Subcutaneous abdominal adipose tissue (tissue), 5 donors: ENCODE data around the gene MAP2K6.

ENCODE experiments used
- H3K27ac ChIP-seq: one replicate; pipeline ENCODE4 v1.7.0; 2013; ENCODE audit warnings: low read depth, mild to moderate bottlenecking, inconsistent platforms, low read length, moderate library complexity
- H3K27me3 ChIP-seq, 5 donors: one replicate each; pipeline ENCODE4 v1.7.0; 2013; ENCODE audit warnings: low read length in 5 of 5, inconsistent platforms in 1 of 5; ENCODE audit not compliant: control insufficient read depth in 5 of 5, insufficient read depth in 4 of 5
- H3K36me3 ChIP-seq, 5 donors: one replicate each; pipeline ENCODE4 v1.7.0; 2013; ENCODE audit warnings: low read length in 5 of 5; ENCODE audit not compliant: control insufficient read depth in 5 of 5, insufficient read depth in 5 of 5
- H3K4me1 ChIP-seq, 5 donors: one replicate each; pipeline ENCODE4 v1.7.0; 2013; ENCODE audit warnings: low read length in 5 of 5, mild to moderate bottlenecking in 3 of 5, moderate library complexity in 1 of 5; ENCODE audit not compliant: control insufficient read depth in 5 of 5, insufficient read depth in 5 of 5
- H3K4me3 ChIP-seq, 5 donors: one replicate each; pipeline ENCODE4 v1.7.0; 2013; ENCODE audit warnings: low read length in 5 of 5, low read depth in 1 of 5
- H3K9ac ChIP-seq, 5 donors: one replicate each; pipeline ENCODE4 v1.7.0; 2013; ENCODE audit warnings: low read length in 5 of 5, mild to moderate bottlenecking in 4 of 5, moderate library complexity in 3 of 5
- H3K9me3 ChIP-seq, 5 donors: one replicate each; pipeline ENCODE4 v1.7.0; 2013; ENCODE audit warnings: low read length in 5 of 5; ENCODE audit not compliant: control insufficient read depth in 5 of 5
- donor health status: healthy.
- donor health status: healthy.
- donor health status: healthy.
- donor health status: healthy.
- donor health status: healthy.

The MAP2K6 gene

GRCh38 chr17:69500911-69501429 is 86.5 kb downstream of the MAP2K6 start:
- Histone ChIP-seq H3K36me3 (no peaks in the 10 kb centered on the region), H3K4me1 (peaks cover 0 to 23% (median 21%) of the 10 kb centered on the region in 5 donors), H3K4me3 (peak overlapping the region in 4 of 5 donors; percentile 46 to 74 (median 54)), H3K9ac (peak overlapping the region in 2 of 5 donors; percentile 10 to 57), H3K27ac (peak overlapping the region; percentile 83), H3K27me3 (no peaks in the 10 kb centered on the region), H3K9me3 (no peaks in the 10 kb centered on the region)

- Histone ChIP-seq H3K9me3 (no peaks in the 10 kb centered on the region), H3K9ac (peak overlapping the region in 4 of 5 donors; percentile 9 to 73 (median 54)), H3K4me1 (peaks cover 0 to 23% (median 21%) of the 10 kb centered on the region in 5 donors), H3K27ac (peak overlapping the region; percentile 83), H3K4me3 (peak overlapping the region; percentile 46 to 74 (median 47)), H3K36me3 (no peaks in the 10 kb centered on the region), H3K27me3 (no peaks in the 10 kb centered on the region)
These were observed 87.3 kb downstream of the MAP2K6 start for GRCh38 chr17:69501591-69502468.

GRCh38 chr17:69503711-69504110 is 89.2 kb downstream of the MAP2K6 start:
- H3K4me3 ChIP-seq = no peak overlapping the region
- peaks cover 0 to 23% (median 21%) of the 10 kb centered on the region in 5 donors for H3K4me1 ChIP-seq
- no peaks in the 10 kb centered on the region for H3K27me3 ChIP-seq
- no peaks in the 10 kb centered on the region for H3K9me3 ChIP-seq
- no peak overlapping the region for H3K9ac ChIP-seq
- H3K27ac ChIP-seq = no peak overlapping the region
- H3K36me3 ChIP-seq = no peaks in the 10 kb centered on the region

GRCh38 chr17:69505740-69506139 is 91.2 kb downstream of the MAP2K6 start:
- Histone ChIP-seq H3K4me3 (no peak overlapping the region), H3K27ac (no peak overlapping the region), H3K36me3 (no peaks in the 10 kb centered on the region), H3K9me3 (peaks cover 0 to 3% (median 0%) of the 10 kb centered on the region in 5 donors), H3K9ac (no peak overlapping the region), H3K4me1 (peaks cover 0 to 19% (median 19%) of the 10 kb centered on the region in 5 donors), H3K27me3 (no peaks in the 10 kb centered on the region)

- no peak overlapping the region for H3K4me3 ChIP-seq
- H3K27ac ChIP-seq = no peak overlapping the region
- H3K4me1 ChIP-seq = peaks cover 0 to 12% (median 11%) of the 10 kb centered on the region in 5 donors
- no peaks in the 10 kb centered on the region for H3K27me3 ChIP-seq
- no peaks in the 10 kb centered on the region for H3K36me3 ChIP-seq
- peaks cover 0 to 3% (median 0%) of the 10 kb centered on the region in 5 donors for H3K9me3 ChIP-seq
- no peak overlapping the region for H3K9ac ChIP-seq
These were observed 92.0 kb downstream of the MAP2K6 start for GRCh38 chr17:69506489-69506888.

- Histone ChIP-seq H3K36me3 (no peaks in the 10 kb centered on the region), H3K27me3 (no peaks in the 10 kb centered on the region), H3K4me3 (no peak overlapping the region), H3K4me1 (peaks cover 0 to 6% (median 0%) of the 10 kb centered on the region in 5 donors), H3K9me3 (peaks cover 0 to 3% (median 0%) of the 10 kb centered on the region in 5 donors), H3K27ac (no peak overlapping the region), H3K9ac (no peak overlapping the region)
These were observed 94.3 kb downstream of the MAP2K6 start for GRCh38 chr17:69508814-69509213.

GRCh38 chr17:69511250-69511649 is 96.8 kb downstream of the MAP2K6 start:
- peaks cover 0 to 6% (median 0%) of the 10 kb centered on the region in 5 donors for H3K4me1 ChIP-seq
- no peak overlapping the region for H3K4me3 ChIP-seq

GRCh38 chr17:69512946-69513345 is 98.4 kb downstream of the MAP2K6 start:
- peaks cover 0 to 6% (median 0%) of the 10 kb centered on the region in 5 donors for H3K4me1 ChIP-seq
- H3K27me3 ChIP-seq = no peaks in the 10 kb centered on the region
- H3K27ac ChIP-seq = no peak overlapping the region
- H3K4me3 ChIP-seq = no peak overlapping the region
- peaks cover 0 to 5% (median 4%) of the 10 kb centered on the region in 5 donors for H3K36me3 ChIP-seq
- no peak overlapping the region for H3K9ac ChIP-seq
- H3K9me3 ChIP-seq = peaks cover 0 to 3% (median 0%) of the 10 kb centered on the region in 5 donors

More at GRCh38 chr17:69511250-69511649, 96.8 kb downstream of the MAP2K6 start:
- Histone ChIP-seq H3K9me3 (peaks cover 0 to 3% (median 0%) of the 10 kb centered on the region in 5 donors), H3K27ac (no peak overlapping the region), H3K27me3 (no peaks in the 10 kb centered on the region), H3K36me3 (no peaks in the 10 kb centered on the region), H3K9ac (no peak overlapping the region)

GRCh38 chr17:69516225-69516624 is 101.7 kb downstream of the MAP2K6 start:
- no peaks in the 10 kb centered on the region for H3K27me3 ChIP-seq
- H3K27ac ChIP-seq = no peak overlapping the region
- H3K9ac ChIP-seq = no peak overlapping the region
- no peak overlapping the region for H3K4me3 ChIP-seq
- H3K9me3 ChIP-seq = no peaks in the 10 kb centered on the region
- H3K4me1 ChIP-seq = peaks cover 0 to 6% (median 0%) of the 10 kb centered on the region in 5 donors
- H3K36me3 ChIP-seq = peaks cover 10 to 24% (median 17%) of the 10 kb centered on the region in 5 donors

- H3K4me1 ChIP-seq = peaks cover 0 to 6% (median 0%) of the 10 kb centered on the region in 5 donors
- H3K9ac ChIP-seq = no peak overlapping the region
- H3K9me3 ChIP-seq = no peaks in the 10 kb centered on the region
- no peak overlapping the region for H3K27ac ChIP-seq
- H3K27me3 ChIP-seq = no peaks in the 10 kb centered on the region
- peaks cover 12 to 26% (median 17%) of the 10 kb centered on the region in 5 donors for H3K36me3 ChIP-seq
- no peak overlapping the region for H3K4me3 ChIP-seq
These were observed 102.4 kb downstream of the MAP2K6 start for GRCh38 chr17:69516911-69517310.
